Measurements from ENCODE around the gene MGST2.

GRCh38 chr4:139622901-139623381, 42.7 kb upstream of the MGST2 start:
- TF ChIP-seq CTCF (conservative IDR thresholded peaks at IDR 0.05; ENCODE audit: low read depth in 2 of 2) (no peak), EZH2 (IDR thresholded peaks at IDR 0.05; ENCODE audit: low read depth, unreplicated experiment) (no peak), JUNB (IDR thresholded peaks at IDR 0.05; ENCODE audit: unreplicated experiment) (no peak), STAT1 (IDR thresholded peaks at IDR 0.05; ENCODE audit: unreplicated experiment) (no peak)

Measured in GM23338 (cell line).